HL-60 (cell line): ENCODE data around the gene RAET1G.
"Not testable (repeated sequence)": the region's sequence is repeated elsewhere in the genome, so short reads cannot be mapped to it uniquely, and the experiment has no call there.

Experiments used
- DNase-seq, 2 experiments: peaks; one replicate each; pipeline ENCODE4 v3.0.0-alpha.2; 2010 to 2020; ENCODE audit warnings: low read depth in 1 of 2, low spot score in 1 of 2
- H3K27ac ChIP-seq: fragments of 250-450 bp; sonication (Bioruptor Pico); replicated peaks from 2 replicates; pipeline ENCODE4 v1.5.1; 2020; ENCODE audit warnings: mild to moderate bottlenecking, moderate library complexity
- H3K27me3 ChIP-seq: fragments of 250-450 bp; sonication (Bioruptor Pico); 2 replicates; pipeline ENCODE4 v1.5.1; 2021; ENCODE audit warnings: mild to moderate bottlenecking, moderate library complexity; ENCODE audit not compliant: insufficient read depth, poor library complexity, severe bottlenecking
- H3K4me3 ChIP-seq: replicated peaks from 2 replicates; pipeline ENCODE4 v1.5.1; 2011; ENCODE audit warnings: mild to moderate bottlenecking, control low read depth, low read length; ENCODE audit not compliant: insufficient read depth
- GABPA ChIP-seq: IDR thresholded peaks from 2 replicates; pipeline ENCODE4 v1.6.1; 2012; ENCODE audit warnings: low read depth
- POLR2AphosphoS5 ChIP-seq: IDR thresholded peaks from 2 replicates; pipeline ENCODE4 v1.6.1; 2012; ENCODE audit warnings: low read depth
- REST ChIP-seq: IDR thresholded peaks from 2 replicates; pipeline ENCODE4 v1.6.1; 2012; ENCODE audit warnings: low read depth; ENCODE audit not compliant: insufficient replicate concordance
- SPI1 ChIP-seq: IDR thresholded peaks from 2 replicates; pipeline ENCODE4 v1.6.1; 2012; ENCODE audit warnings: low read depth, mild to moderate bottlenecking, borderline replicate concordance
- TF ChIP-seq, protein P1 (sequence below): IDR thresholded peaks from one replicate; pipeline ENCODE4 v1.5.1; 2011; ENCODE audit warnings: low read length, control low read depth, inconsistent platforms; ENCODE audit not compliant: insufficient read depth

Gene RAET1G

DNA sequence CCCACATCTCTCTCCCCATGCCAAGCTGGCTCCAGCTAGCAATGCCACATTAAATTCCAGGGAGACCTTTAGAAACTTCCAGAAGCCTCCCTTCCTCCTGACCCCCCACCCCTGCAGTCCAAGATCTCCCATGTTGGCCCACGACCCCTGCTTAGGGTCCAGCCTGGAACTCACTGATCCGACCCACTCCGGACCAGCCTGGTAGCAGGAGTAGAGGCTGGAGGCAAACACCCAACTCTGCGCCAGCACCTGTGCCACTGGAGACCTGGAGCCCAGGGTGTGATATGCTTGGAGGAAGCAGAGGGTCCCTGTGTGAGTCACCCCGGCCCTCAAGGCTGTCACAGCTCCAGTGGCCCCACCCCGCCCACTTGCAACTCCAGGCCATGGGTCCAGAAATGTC, 37.6 kb upstream of the RAET1G start:
- H3K4me3 ChIP-seq: no peak overlapping the region
- no peak for TF ChIP-seq REST
- no peak for TF ChIP-seq SPI1
- TF ChIP-seq, protein P1, sequence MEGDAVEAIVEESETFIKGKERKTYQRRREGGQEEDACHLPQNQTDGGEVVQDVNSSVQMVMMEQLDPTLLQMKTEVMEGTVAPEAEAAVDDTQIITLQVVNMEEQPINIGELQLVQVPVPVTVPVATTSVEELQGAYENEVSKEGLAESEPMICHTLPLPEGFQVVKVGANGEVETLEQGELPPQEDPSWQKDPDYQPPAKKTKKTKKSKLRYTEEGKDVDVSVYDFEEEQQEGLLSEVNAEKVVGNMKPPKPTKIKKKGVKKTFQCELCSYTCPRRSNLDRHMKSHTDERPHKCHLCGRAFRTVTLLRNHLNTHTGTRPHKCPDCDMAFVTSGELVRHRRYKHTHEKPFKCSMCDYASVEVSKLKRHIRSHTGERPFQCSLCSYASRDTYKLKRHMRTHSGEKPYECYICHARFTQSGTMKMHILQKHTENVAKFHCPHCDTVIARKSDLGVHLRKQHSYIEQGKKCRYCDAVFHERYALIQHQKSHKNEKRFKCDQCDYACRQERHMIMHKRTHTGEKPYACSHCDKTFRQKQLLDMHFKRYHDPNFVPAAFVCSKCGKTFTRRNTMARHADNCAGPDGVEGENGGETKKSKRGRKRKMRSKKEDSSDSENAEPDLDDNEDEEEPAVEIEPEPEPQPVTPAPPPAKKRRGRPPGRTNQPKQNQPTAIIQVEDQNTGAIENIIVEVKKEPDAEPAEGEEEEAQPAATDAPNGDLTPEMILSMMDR: no peak
- no peak for TF ChIP-seq POLR2AphosphoS5
- no peak for TF ChIP-seq GABPA
- no peak overlapping the region for H3K27ac ChIP-seq
- no peak for DNase-seq
- H3K27me3 ChIP-seq: peaks cover 40% of the 10 kb centered on the region

GRCh38 chr6:149959806-149960205, 36.9 kb upstream of the RAET1G start:
- H3K27ac ChIP-seq: not testable (repeated sequence)
- peaks cover 38% of the 10 kb centered on the region for H3K27me3 ChIP-seq

GRCh38 chr6:149958124-149958523, 35.2 kb upstream of the RAET1G start:
- H3K27ac ChIP-seq, H3K4me3 ChIP-seq, DNase-seq: not testable (repeated sequence)
- H3K27me3 ChIP-seq: peaks cover 32% of the 10 kb centered on the region

More at GRCh38 chr6:149959806-149960205, 36.9 kb upstream of the RAET1G start:
- DNase-seq, H3K4me3 ChIP-seq: not testable (repeated sequence)

DNA sequence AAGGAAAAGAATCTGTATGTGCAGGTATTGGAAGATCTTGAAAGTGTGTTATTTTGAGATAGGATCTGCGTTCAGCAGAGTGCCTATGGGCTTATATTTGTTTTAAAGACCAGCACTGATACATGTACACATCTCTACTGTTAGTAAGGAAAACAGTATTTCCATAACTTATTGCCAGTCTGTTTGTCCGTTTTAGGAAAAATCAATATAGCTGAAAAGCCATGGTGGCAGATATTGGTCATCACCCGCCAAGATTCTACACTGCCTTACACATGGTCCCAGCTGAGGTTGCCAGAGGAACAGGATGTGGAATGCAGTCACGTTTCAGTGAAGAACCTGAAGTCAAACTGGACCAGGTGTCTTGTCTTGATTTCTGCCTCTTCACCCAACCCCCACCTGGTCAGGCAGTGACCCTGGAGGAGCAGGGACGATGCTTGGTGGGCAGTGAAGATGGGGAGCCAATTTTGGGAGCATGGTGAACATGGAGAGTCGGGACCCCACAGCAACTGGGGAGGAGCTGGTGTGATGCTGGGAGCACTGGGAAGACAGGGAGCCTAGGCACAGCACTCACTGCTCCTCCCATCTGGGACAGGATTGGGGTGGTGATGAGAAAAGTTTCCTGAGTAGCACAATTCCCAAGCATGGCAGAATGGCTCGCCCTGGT, 32.9 kb upstream of the RAET1G start:
- peaks cover 45% of the 10 kb centered on the region for H3K27me3 ChIP-seq
- not testable (repeated sequence) for H3K27ac ChIP-seq, DNase-seq

DNA sequence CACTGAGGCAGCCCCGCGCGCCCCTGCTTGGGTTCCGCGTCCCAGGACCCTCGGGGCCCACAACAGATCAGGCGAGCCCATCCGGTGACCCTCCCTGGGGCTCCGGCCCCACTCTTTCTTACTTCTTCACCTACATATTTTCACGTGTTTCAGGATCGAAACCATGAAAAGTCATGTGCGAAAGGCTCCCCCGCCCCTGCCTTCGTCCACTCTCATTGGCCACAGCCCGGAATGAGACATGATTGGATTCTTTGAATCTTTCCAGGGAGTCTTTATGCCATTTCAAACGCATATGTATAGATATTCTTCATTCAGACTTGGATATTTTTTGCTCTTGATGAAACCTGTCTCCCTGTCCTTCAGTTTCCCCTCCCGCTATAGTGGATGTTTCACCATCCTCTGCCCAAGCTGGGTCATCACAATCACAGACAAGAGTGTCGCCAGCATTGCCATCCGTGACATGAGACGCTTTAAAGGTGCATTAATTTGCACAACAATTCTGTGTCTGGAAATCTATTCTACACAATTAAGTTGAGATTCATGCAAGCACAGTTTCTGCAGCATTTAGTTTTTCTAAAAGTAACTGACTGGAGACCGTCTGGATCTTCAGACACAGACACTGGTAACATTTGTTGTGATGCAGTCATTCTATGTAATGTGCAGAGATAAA, 32.2 kb upstream of the RAET1G start:
- not testable (repeated sequence) for H3K27ac ChIP-seq, H3K4me3 ChIP-seq
- H3K27me3 ChIP-seq: peaks cover 49% of the 10 kb centered on the region

More for the DNA sequence above, 32.9 kb upstream of the RAET1G start:
- H3K4me3 ChIP-seq: not testable (repeated sequence)

DNA sequence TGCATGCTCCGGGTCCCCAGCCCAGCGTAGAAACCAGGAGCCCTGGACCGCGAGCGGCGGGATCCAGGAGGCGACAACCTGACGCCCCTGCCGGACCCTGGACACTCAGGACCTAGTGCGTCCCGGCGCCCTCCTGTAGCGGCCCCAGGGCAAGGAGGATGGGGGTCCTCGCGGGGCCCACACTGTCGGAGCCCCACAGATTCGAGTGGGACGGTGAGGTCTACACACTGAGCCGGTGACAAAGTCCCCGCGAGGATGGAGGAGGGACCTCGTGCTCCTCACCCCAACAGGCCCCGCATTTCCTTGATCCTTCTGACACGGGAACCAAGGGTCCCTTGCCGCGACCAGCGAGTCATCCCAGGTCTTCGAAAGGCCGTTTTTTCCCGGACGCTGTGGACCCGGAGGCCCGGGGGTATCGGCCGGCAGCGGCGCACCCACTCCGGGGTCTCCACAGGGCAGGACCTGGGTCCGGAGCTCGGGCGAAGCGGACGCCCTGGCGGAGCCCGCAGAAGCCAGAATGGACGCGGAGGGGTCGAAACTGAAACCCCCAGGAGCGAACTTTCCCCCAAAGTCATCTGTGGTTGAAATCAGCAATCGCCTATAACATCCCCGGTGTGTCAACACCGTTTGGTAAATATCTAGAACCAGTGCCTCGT, 31.5 kb upstream of the RAET1G start:
- peaks cover 51% of the 10 kb centered on the region for H3K27me3 ChIP-seq
- not testable (repeated sequence) for H3K4me3 ChIP-seq, H3K27ac ChIP-seq

More for the DNA sequence above, 32.2 kb upstream of the RAET1G start:
- not testable (repeated sequence) for DNase-seq

DNA sequence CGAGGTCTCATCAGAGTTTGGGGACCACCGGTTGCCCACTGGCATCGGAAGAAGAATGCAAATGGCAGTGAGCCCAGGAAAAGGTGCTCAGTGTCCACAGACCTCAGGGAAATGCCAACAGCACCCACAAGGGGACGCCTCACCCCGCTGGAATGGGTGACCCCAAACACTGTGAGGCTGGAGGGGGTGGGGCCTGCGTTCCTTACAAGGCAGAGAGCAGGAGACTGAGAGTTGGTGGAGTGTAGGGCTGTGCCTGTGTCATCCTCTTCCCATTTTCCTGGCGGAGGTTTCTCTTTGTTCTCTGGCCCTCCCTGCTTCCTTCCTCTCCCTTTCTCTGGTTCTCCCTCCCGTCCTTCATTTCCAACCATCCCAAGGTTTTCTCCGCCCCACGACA, 31.0 kb upstream of the RAET1G start:
- DNase-seq, H3K27ac ChIP-seq, H3K4me3 ChIP-seq: not testable (repeated sequence)
- peaks cover 49% of the 10 kb centered on the region for H3K27me3 ChIP-seq

More for the DNA sequence above, 31.5 kb upstream of the RAET1G start:
- not testable (repeated sequence) for DNase-seq

DNA sequence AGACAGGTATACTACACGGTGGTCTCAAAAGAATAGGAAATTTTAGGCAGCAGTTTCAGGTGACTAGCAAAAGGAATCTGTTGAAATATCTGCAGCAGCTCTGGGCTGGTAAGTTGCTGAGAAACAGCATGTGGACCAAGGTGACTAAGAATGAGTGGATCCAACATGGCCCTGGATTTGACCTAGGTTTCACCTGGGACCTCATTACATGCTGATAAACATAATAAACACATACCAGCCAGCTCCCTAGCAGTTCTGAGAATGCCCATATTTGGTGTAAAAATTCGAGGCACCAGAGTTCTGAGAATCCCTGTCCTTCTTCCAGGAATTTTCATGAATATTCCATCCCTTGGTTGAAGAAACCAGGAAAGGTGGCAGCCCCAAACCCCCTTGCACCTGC, 30.5 kb upstream of the RAET1G start:
- peaks cover 49% of the 10 kb centered on the region for H3K27me3 ChIP-seq

More for the DNA sequence above, 30.5 kb upstream of the RAET1G start:
- H3K27ac ChIP-seq, H3K4me3 ChIP-seq, DNase-seq: not testable (repeated sequence)
